Measurements from ENCODE around the gene MRPL58.

- TF ChIP-seq CTCF (IDR thresholded peaks at IDR 0.05), result no peak
- TF ChIP-seq, protein P1, sequence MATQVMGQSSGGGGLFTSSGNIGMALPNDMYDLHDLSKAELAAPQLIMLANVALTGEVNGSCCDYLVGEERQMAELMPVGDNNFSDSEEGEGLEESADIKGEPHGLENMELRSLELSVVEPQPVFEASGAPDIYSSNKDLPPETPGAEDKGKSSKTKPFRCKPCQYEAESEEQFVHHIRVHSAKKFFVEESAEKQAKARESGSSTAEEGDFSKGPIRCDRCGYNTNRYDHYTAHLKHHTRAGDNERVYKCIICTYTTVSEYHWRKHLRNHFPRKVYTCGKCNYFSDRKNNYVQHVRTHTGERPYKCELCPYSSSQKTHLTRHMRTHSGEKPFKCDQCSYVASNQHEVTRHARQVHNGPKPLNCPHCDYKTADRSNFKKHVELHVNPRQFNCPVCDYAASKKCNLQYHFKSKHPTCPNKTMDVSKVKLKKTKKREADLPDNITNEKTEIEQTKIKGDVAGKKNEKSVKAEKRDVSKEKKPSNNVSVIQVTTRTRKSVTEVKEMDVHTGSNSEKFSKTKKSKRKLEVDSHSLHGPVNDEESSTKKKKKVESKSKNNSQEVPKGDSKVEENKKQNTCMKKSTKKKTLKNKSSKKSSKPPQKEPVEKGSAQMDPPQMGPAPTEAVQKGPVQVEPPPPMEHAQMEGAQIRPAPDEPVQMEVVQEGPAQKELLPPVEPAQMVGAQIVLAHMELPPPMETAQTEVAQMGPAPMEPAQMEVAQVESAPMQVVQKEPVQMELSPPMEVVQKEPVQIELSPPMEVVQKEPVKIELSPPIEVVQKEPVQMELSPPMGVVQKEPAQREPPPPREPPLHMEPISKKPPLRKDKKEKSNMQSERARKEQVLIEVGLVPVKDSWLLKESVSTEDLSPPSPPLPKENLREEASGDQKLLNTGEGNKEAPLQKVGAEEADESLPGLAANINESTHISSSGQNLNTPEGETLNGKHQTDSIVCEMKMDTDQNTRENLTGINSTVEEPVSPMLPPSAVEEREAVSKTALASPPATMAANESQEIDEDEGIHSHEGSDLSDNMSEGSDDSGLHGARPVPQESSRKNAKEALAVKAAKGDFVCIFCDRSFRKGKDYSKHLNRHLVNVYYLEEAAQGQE (IDR thresholded peaks at IDR 0.05; ENCODE audit: insufficient read depth in 1 of 2, low read depth in 2 of 2, low read length in 1 of 2), result no peak
Measured at GRCh38 chr17:75030161-75030560, 17.7 kb downstream of the MRPL58 start.
